ENCODE measurements around the gene SLC25A23.

DNA sequence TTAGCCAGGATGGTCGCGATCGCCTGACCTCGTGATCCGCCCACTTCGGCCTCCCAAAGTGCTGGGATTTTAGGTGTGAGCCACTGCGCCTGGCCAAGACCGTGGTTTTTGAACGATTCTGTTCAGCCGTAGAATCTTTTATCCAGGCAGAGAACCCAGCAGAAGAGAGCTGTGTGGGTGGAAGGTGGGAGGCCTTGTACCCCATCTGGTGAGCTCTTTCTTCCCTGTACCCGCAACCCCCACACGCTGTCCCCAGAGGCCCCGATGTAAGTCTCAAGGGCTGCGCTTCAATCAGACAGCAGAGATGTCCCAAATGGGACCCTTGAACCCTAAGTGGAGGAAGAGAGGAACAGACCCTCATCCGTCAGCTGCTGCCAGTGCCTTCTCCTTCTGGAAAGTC lies 3.7 kb downstream of the SLC25A23 start:
- TF ChIP-seq, protein P1, sequence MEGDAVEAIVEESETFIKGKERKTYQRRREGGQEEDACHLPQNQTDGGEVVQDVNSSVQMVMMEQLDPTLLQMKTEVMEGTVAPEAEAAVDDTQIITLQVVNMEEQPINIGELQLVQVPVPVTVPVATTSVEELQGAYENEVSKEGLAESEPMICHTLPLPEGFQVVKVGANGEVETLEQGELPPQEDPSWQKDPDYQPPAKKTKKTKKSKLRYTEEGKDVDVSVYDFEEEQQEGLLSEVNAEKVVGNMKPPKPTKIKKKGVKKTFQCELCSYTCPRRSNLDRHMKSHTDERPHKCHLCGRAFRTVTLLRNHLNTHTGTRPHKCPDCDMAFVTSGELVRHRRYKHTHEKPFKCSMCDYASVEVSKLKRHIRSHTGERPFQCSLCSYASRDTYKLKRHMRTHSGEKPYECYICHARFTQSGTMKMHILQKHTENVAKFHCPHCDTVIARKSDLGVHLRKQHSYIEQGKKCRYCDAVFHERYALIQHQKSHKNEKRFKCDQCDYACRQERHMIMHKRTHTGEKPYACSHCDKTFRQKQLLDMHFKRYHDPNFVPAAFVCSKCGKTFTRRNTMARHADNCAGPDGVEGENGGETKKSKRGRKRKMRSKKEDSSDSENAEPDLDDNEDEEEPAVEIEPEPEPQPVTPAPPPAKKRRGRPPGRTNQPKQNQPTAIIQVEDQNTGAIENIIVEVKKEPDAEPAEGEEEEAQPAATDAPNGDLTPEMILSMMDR (IDR thresholded peaks at IDR 0.05) = no peak
- TF ChIP-seq ZFX (IDR thresholded peaks at IDR 0.05; ENCODE audit: borderline replicate concordance) = no peak
